GM21447 (cell line): ENCODE results near the gene MBTPS1.
A peak's percentile ranks its signal among the peaks of the same experiment; 100 is the strongest.

Source experiments
- ATAC-seq: cut with Tn5 transposase; IDR thresholded peaks from one replicate; pipeline ENCODE4 v1.9.1; 2021; ENCODE audit not compliant: unreplicated experiment

MBTPS1 gene

DNA sequence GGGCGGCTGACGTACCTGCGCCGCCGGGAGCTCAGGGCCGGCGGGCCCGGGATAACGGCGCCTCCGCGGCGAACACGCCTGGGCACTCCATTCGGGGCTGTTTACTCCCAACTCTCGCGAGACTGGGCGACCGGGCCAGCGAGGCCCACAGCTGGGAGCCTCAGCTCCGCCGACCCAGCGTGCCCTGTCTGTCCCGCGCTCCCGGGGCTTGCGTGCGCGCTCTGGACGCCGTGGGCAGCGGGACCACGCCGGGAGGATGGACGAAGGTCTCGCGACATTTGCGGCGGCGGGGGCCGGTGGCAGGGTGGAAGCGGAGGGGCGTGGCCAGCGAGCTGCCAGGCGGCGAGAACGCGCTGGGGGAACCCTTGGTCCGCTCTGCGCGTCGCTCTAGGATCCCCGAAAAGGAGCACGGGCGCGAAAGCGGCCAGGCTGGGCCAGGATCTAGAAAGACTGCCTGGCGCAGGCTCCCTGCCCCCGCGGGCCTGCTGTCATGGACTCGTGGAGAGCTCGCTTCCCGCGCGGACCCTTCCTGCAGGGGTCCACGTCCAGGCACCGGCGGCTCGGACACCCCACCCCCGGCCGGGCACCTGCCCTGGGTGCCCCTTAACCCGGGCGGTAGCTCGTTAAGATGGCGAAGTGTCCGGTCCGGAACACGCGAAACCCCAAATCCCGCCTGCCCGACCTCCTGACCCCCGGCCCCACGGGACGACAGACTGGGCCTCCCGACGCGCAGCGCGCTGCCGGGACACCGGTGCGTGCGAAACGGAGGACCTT lies at the start of gene MBTPS1:
MBTPS1 (minus strand) TSS at position 223 of the 774 bp plus-strand sequence. CDS start 15,159 bp downstream, outside the sequence.
- peak; percentile 87 for ATAC-seq

DNA sequence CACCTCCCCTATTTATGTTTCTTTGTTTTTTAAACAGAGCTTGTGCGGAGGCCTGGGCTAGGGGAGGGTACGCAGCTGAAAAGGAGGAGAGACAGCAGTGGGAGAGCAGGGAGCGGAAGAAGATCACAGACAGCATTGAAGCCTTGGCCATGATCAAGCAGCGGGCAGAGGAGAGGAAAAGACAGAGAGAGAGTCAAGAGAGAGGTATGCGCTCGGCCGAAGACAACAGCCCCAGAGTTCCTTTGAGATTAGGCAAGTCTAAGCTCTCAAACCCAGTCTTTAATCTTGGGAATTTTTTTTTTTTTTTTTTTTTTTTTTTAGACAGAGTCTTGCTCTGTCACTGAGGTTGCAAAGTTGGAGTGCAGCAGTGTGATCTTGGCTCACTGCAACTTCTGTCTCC lies 49.0 kb upstream of the MBTPS1 start:
- no peak for ATAC-seq

DNA sequence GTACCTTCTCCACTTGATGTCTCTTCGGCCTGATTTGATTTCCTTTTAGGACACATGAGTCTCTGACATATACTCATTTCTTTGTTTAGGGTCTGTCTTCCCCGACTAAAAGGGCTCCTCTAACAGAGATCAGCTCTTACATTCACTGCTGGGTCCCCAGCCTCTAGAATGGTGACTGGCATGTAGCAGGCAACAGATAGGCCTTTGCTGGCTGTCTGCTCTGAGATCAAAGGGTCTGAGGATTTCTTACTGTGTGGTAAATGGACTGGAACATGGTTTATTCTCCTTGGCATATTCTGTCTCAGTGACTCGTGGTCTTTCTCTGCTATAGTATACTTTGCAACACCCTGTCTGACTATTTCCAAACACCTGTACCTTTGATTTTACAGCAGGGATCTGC lies 45.1 kb upstream of the MBTPS1 start:
- no peak for ATAC-seq

GRCh38 chr16:84161037-84161436 lies 44.3 kb upstream of the MBTPS1 start:
- no peak for ATAC-seq

DNA sequence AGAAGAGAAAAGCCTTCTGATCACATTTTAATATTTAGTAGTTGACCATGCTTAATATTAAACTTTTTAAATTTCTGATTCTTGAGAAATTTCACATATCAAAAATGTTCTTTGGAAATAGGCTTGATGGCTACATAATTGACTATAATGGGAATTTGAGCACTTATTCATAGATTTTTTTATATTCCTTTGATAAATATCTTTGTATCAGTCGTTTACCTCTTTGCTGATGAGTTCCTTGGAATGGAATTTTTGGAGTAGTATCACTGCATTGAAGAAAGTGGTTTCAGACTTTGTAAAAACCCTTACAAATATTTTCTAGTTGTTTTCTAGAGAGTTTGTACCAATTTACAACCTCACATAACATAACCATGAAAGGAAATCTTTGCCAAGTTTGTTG lies 43.1 kb upstream of the MBTPS1 start:
- no peak for ATAC-seq

DNA sequence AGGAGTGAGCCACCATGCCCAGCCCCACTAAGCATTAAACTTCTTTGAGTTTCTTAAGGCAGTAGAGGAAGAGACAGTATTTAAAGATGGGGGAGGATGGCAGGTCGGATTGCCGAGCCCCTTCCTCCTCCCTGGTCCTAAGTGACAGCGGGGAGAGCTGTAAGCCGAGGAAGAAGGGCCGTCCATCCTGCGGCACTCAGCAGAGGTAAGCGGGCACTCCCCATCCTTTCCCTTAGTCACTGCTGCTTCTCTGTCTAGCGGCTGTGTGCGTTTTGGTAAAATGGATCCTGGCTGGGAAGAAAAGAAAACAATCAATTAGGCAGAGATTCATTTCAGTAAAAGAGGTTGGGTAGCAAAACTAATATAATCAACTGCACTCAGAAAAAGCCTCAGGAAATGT lies 42.3 kb upstream of the MBTPS1 start:
- no peak for ATAC-seq

- no peak for ATAC-seq
Observed at GRCh38 chr16:84156342-84156784, 39.6 kb upstream of the MBTPS1 start.

DNA sequence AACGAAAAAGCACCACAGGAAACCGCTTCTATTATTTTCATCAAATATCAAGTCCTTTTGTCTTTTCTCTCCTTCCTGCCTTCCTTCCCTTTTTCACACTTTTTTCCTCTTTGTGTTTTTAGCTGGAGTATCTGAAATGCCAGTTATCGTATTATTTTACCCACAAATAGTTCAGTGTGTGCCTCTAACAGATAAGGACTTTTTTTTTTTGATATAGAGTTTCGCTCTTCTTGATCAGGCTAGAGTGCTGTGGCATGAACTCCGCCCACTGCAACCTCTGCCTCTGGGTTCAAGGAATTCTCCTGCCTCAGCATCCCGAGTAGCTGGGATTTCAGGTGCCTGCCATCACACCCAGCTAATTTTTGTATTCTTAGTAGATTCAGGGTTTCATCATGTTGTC lies 39.0 kb upstream of the MBTPS1 start:
- ATAC-seq: no peak

DNA sequence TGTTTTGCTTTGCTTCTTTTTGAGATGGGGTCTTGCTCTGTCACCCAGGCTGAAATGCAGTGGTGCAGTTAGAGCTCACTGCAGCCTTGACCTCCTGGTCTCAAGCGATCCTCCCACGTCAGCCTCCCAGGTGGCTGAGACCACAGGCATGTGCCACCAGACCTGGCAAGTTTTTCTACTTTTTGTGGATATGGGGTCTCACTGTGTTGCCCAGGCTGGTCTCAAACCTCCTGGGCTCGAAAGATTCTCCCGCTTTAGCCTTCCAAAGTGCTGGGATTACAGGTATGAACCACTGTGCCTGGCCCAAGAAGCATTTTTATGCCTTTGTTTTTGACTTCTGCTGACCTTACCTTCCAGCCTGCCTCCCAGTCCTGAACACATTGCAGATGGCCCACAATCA lies 38.5 kb upstream of the MBTPS1 start:
- ATAC-seq: no peak

- no peak for ATAC-seq
Observed at GRCh38 chr16:84153660-84154214, 37.0 kb upstream of the MBTPS1 start.

DNA sequence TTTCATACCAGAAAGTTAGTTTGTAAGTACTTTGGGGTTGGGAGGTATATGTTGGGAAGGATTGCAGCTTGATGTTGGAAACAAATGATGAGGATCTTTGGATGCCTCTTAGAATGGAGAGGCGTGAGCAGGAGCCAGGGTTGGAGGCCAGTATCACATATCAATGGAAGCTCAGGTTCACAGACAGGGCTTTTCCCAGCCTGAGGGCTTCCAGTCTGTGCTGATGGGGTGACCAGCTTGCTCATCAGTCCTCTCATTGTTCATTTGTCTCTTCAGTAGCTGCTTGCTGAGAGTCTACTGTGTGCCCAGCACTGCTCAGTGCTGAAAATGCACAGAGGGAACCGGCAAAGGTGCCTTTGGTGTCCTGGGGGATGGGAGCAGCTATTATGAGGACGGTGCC lies 34.2 kb upstream of the MBTPS1 start:
- no peak for ATAC-seq

DNA sequence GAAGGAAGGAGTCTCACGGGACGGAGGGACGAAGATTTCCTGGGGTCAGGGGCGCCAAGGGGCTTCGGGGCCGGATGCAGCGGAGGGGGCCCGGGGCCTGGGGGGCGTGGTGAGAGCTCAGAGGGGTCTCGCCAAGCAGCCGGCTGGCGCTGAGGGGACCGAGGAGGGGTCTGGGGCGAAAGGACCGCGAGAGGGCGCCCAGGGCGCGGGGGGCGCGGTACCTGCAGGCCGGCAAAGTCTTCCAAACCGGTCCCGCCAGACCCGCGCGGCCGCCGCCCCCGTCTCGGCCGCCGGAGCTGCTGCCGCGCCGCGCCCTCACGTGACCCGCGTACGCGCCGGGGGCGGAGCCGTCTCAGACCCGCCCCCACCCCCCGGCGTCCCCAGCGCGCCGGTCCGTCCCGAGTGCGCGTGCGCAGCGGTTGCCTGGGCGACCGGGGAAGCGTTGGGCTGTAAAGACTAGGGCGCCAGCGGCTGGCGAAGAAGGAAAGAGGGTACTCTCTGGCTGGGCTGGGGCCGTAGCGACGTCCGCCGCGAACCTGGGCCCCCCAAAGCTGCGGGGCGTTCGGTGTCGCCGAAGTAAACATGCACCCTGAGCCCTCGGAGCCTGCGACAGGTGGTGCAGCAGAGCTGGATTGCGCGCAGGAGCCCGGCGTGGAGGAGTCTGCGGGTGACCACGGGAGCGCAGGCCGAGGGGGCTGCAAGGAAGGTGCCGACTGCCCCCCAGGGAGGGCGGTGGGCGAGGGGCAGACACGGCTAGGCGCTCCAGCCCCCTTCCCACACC lies 28.3 kb upstream of the MBTPS1 start, which contains the start of the genes DNAAF1 and HSDL1:
DNAAF1 (plus strand) TSS at position 450 of the 781 bp plus-strand sequence; CDS start at position 583, 133 bp downstream.
HSDL1 (minus strand) TSS at position 319 of the 781 bp plus-strand sequence. CDS start 13,856 bp downstream, outside the sequence.
- ATAC-seq: peak; percentile 67

- ATAC-seq: peak; percentile 22
Observed at GRCh38 chr16:84144209-84144858, 27.6 kb upstream of the MBTPS1 start.

DNA sequence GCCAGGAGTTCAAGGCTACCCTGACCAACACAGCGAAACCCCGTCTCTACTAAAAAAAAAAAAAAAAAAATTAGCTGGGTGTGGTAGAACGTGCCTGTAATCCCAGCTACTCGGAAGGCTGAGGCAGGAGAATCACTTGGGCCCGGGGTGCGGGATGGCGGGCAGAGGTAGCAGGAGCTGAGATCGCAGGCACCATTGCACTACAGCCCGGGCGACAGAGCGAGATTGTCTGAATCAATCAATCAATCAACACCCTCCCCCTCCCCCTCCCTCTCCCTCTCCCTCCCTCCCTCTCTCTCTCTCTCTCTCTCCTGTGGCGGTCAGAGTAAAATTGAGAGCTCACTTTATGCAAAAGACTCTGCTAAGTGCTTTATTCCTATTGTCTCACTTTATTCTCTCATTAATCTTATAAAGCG lies 27.1 kb upstream of the MBTPS1 start:
- no peak for ATAC-seq

- no peak for ATAC-seq
Observed at GRCh38 chr16:84143081-84143480, 26.3 kb upstream of the MBTPS1 start.

- ATAC-seq: no peak
Observed at GRCh38 chr16:84141143-84141670, 24.5 kb upstream of the MBTPS1 start.

DNA sequence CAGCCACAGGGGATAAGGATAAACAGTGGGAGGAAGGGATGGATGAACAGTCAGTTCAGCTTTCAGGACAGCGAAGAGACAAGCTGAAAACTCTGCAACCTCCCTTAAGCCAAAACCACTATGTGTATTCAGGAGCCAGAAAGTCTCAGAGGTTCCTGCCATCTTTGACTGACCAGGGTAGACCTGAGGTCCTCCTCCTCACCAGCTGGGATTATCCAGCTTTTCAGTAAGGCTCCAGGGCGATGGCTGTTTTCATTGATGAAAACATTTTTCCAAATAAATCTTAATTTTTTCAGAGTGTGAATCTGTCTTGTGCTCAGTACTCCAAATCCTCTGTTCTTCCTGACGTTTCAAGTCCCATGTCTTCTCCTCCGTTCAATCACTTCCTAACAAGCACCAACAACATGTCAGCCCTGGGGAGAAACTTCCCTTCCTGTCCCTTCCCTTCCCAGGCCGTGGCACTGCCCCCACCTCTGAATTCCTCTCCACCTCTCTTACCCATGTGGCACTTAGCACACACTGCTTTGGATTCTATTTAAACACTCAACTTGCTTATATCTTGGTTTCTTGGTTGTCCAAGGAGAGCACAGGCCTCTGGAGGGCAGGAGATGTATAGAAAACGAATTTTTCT lies 23.0 kb upstream of the MBTPS1 start:
- no peak for ATAC-seq

DNA sequence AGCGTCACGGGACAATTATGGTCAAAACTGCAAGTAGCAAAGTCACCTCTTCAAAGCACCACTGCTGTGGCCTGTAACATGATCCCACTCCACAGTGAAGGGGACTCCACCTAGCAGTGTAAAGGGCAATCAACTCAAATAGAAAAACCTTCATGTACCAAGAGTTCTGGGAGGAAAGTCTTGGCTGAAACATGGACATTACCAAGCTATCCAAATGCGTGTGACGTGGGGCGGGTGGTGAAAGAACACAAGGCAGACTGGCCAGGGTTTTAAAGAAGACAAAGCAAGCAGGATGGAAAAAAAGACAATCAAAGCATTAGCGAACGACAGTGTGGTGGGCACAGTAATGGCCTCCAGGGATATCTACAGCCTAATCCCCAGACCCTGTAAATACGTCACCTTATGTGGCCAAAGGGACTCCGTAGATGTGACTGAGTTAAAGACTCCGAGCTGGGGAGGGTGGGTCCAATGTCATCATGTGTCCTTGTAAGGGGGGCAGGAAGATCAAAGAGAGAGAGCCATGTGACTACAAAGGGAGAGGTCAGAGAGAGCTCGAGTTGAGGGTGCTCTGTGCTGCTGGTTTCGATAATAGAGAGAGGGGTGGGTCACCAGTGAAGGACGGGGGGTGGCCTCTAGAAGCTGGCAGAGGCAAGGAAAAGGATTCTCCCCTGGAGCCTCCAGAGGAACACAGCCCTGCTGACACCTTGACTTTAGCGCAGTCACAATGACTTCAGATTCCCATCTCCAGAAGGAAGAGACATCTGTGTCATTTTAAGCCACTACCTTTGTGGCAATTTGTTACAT lies 22.3 kb upstream of the MBTPS1 start:
- no peak for ATAC-seq

DNA sequence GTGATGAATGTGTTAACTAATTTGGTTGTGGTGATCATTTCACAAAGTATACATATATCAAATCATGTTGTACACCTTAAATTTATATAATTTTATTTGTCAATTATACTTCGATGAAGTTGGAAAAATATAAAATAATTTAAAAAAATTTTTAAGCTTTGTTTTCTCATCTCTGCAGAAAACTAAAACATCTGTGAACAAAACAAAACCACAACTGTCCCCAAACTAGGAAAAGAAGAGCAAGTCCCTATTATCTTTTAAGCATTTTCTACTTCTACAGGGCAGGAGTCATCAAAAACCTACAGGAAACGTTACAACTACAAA lies 21.7 kb upstream of the MBTPS1 start:
- ATAC-seq: no peak
